ENCODE measurements around the gene TMEM132D.
"Not testable (repeated sequence)": the region's sequence is repeated elsewhere in the genome, so short reads cannot be mapped to it uniquely, and the experiment has no call there.

Gene TMEM132D

GRCh38 chr12:129082441-129082840, 821.4 kb downstream of the TMEM132D start:
- DNase-seq = no peak

- DNase-seq = no peak
Measured at GRCh38 chr12:129081755-129082250, 822.0 kb downstream of the TMEM132D start.

- no peak for DNase-seq
Measured at GRCh38 chr12:129080821-129081220, 823.0 kb downstream of the TMEM132D start.

- no peak for DNase-seq
Measured at GRCh38 chr12:129080391-129080790, 823.4 kb downstream of the TMEM132D start.

GRCh38 chr12:129079719-129080118, 824.1 kb downstream of the TMEM132D start:
- DNase-seq = no peak

- DNase-seq = no peak
Measured at GRCh38 chr12:129076441-129077320, 827.1 kb downstream of the TMEM132D start.

DNA sequence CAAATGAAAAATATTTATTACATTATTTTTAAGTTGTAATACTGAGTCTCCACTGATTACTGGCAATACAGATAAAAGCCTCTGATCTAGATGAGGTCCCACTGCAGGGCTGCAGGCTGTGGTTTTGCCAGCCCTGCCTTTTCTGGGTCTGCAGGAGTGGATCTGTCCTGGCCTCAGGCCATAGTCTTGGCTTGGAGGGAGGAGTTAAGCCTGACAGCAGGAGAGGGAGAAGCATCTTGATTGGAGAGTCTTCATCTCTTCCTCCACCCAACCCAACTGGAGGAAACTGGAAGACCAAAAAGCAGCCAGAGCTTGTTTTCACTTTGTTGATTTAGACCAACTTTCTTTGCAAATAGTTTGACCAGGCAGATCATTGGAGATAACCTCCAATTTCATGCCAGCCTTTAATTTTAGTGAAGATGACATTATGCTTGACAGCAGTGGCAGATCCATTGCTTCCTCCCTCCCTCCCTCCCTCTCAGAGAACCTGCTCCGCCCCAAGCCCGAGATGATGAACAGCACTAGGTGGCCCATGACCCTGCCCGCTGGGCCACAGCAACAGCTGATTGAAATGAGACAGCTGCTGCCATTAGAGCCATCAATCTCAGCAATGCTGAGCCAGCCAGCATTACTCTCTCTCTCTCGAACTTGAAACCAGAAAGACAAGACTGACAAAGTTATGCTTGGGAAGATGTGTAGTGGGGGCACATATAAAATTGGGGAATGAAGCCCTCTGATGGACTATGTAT, 828.2 kb downstream of the TMEM132D start:
- no peak for DNase-seq

- DNase-seq = no peak
Measured at GRCh38 chr12:129074379-129074778, 829.4 kb downstream of the TMEM132D start.

DNA sequence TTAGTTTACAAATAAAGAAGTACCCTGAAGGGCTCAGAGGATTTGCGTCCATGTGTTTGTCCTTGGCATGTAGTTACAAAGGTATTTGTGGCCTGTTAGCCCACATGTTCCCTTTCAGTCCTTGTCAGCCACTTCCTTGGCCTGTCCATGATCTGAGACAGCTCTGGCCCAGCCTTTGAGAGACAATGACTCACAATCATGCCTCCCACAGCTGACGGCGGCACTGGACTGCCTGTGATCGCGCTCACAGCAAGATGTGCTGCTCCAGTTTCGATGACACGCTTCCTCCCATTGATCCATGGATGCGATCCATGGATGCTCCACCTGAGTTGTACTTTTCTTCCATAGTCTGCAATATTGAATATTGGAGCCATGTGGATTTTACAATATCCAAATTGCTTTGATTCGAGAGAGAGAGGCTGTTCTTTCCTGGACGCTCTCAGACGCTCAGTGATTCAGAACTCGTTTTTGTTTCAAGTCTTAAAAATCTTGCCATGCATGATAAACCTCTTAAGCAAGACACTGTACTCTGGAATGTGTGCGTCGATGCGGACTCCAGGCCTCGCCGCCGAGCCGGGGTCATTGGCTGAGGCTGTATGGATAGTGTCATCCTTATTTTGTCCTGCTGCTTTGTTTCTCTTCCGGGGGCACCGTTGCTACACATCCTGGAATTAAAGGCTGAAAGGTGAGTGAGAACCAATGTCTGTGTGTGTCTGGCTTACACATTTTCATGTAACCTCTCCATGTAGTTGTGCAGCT, 830.5 kb downstream of the TMEM132D start:
- no peak for DNase-seq

DNA sequence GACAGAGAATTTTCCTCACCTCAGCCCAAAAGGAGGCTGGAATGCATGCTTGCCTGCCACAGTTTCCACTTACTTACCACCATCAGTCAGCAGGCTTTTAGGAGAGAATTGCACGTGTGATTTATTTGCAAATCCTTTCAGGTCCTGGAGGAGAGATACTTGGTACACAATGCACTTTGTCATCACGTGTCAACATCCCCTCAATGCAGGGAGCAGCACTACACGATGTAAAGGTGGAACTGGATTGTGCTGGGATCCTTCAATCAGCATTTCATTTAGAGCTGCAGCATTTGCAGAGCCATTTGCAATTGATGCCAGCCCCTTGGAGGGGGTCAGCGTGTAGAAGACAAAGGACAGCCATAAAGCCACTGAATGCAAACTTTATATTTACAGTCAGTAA, 832.5 kb downstream of the TMEM132D start:
- DNase-seq = no peak

- no peak for DNase-seq
Measured at GRCh38 chr12:129069886-129070285, 833.9 kb downstream of the TMEM132D start.

DNA sequence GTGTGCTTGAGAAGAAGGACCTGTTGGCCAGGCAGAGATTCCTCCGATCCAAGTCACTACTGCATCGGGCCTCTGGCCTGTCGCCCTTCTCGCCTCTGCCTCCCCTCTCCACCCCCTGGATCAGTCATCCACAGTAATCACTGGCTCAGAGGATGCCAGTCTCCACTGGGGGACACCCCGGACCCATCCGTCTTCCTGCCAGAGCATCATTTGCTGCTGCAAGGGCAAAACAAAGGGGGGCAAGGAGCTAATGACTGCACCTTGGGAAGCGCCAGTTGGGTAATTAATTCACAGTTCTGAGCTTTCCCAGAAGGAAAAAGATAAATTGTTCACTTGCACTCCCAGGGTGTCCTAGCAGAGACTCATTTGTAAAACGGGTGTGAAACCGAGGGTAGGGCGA, 835.1 kb downstream of the TMEM132D start:
- no peak for DNase-seq

GRCh38 chr12:129067491-129067890, 836.3 kb downstream of the TMEM132D start:
- no peak for DNase-seq

DNA sequence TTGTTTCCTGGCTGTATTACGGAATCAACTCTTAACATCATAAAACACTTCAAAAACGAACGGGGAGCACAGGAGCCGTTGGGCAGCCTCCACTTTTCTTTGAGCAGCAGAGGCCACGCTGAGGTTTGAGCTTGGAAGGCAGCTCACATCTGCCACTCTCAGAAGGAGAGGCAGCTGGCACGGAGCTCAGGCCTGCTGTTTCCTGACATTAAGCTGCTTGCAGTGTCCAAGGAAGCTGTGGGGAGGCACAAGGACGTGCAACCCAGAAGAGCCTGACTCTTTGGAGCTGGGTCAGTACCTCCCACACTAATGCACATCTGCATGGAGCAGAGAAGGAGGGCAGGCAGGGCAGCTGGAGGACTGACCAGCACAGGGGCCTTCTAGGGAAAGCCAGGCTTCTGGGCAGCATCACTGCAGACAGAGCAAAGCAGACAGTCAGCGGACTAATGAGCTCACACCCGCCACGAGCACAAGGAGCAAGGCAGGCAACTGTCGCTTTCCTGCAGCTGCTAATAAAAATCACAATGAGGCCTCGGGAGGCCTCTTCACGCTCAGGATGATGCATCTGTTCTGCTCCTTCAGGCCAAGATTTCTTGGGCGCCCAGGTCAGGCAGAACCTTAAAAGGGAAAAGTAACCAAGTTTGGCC, 839.5 kb downstream of the TMEM132D start:
- DNase-seq = no peak

DNA sequence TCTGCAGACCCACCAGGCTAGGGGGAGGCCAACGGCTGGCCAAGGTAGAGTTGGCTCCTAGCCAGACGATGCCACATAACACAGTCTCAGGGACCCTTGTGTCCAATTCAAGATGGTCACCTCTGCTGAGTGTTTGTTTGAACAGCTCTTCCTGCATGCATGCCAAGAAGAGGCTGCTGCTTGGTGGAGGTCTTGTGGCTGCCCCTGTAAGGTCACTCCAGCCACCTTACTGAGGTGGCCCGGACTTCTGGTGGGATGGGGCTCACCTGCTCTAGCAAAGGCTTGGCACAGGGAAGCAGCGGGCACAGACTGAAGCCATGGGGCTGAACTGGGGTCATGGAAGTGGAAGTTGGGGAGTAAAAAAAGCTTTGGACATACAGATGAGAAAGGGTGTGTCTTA, 840.2 kb downstream of the TMEM132D start:
- DNase-seq = no peak

GRCh38 chr12:129053232-129053631, 850.6 kb downstream of the TMEM132D start:
- DNase-seq = no peak

- DNase-seq = no peak
Measured at GRCh38 chr12:129052373-129052772, 851.5 kb downstream of the TMEM132D start.

- no peak for DNase-seq
Measured at GRCh38 chr12:129049917-129050316, 853.9 kb downstream of the TMEM132D start.

- not testable (repeated sequence) for DNase-seq
Measured at GRCh38 chr12:129043334-129043733, 860.5 kb downstream of the TMEM132D start.

GRCh38 chr12:129036135-129036534, 867.7 kb downstream of the TMEM132D start:
- no peak for DNase-seq

DNA sequence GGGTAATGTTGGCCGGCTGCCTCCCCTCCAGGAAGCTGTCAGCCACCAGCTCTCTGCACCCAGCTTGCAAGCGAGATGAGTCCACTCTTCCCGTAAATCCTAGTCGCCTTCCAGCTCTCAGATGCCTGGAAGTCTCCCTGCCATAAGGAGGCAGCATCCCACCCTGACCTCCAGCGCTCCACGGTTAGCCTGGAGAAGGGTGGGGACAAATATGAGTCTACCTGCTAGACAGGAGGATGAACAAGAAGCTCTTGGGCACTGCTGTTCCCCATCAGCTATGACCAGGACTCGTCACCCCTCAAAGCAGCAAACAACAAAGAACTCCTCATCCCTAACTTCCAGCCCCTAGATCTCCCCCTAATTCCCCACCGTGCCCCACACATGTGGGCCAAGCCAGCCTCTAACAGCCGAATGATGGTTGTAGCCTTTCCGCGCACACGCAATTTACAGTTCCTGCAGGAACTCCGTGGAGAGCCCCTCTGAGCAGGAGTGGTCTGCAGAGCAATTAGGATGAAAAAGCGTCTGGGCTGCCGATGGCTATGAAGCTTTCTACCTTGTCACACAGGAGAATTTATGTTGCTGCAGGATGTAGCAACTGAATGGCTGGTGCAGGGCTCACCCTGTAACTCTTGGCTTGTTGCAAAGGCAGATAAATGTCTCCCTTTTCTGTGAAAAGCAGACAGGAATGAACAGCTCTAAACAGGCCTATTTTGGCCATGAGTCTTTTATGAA, 869.1 kb downstream of the TMEM132D start:
- DNase-seq = no peak

DNA sequence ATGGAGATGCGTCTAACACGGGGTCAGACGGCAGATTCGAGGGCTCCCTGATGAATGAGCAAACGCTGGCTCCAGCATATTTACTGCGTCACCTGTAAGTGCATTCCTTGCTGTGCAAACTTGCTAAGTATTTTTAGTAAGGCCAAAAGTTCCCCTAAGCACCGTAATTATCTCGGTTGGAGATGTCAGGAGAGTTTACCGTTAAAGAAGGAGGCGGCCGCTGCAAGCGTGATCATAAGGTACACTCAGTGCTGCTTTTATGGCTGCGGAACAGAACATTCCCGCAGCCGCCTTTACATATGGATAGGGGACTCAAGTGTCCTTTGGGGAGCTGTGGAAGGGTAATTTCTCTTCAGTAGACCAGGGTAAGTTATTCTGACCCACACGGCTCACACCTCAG, 875.0 kb downstream of the TMEM132D start:
- no peak for DNase-seq
